Endothelial cell of umbilical vein (primary cell): ENCODE data around the gene LRP1. TPM values are rescaled to one million over a fixed set of nuclear protein-coding genes. Genes with fewer than 3 reads are reported as not detected.
A peak's percentile ranks its signal among the peaks of the same experiment; 100 is the strongest.

Source experiments
- BruUV-seq: library from RNA; stranded (reverse); fragments of 400-500 nt; replicated peaks from 2 replicates; lab custom pipeline; 2021; lab: Mats Ljungman, UMichigan
- CTCF ChIA-PET: fragments of 300-600, 350-600 bp; sonication (Branson Sonifier 250); formaldehyde crosslinking; loops from one replicate; lab custom pipeline; 2021; ENCODE audit warnings: antibody characterized with exemption, inconsistent platforms; lab: Charles Lee
- POLR2A ChIA-PET: fragments of 300-600, 350-600 bp; sonication (Branson Sonifier 250); formaldehyde crosslinking; loops from one replicate; lab custom pipeline; 2021; ENCODE audit warnings: antibody characterized with exemption, inconsistent platforms; lab: Charles Lee
- DNase-seq: peaks from one replicate; pipeline ENCODE4 v3.0.0-alpha.2; 2011; ENCODE audit warnings: low read depth, low spot score
- FAIRE-seq: peaks from 2 replicates; lab custom pipeline; 2011; peaks lifted over from hg19 to GRCh38; lab: Jason Lieb, UNC
- H2AFZ ChIP-seq: 2 replicates; pipeline ENCODE4 v1.6.0; 2012; ENCODE audit warnings: low read depth, low read length, control low read depth, inconsistent platforms
- H3K27ac ChIP-seq: 2 replicates; pipeline ENCODE4 v1.5.1; 2011; ENCODE audit warnings: low read depth, mild to moderate bottlenecking, control low read depth, low read length, moderate library complexity; ENCODE audit not compliant: insufficient read depth
- H3K27me3 ChIP-seq, 2 experiments: 2 replicates each; pipeline versions ENCODE4 v1.6.0 to v1.6.1; 2011; ENCODE audit warnings: low read length in 2 of 2, mixed read lengths in 1 of 2; ENCODE audit not compliant: control insufficient read depth in 2 of 2, insufficient read depth in 2 of 2
- H3K36me3 ChIP-seq, 2 experiments: 2 replicates in 1 of 2; 3 replicates in 1 of 2; pipeline ENCODE4 v1.5.1; 2011; ENCODE audit warnings: low read length in 2 of 2, mild to moderate bottlenecking in 1 of 2, moderate library complexity in 1 of 2; ENCODE audit not compliant: control insufficient read depth in 2 of 2, insufficient read depth in 2 of 2; ENCODE audit errors: extremely low read depth in 1 of 2
- H3K4me1 ChIP-seq: 3 replicates; pipeline ENCODE4 v1.5.1; 2011; ENCODE audit warnings: mild to moderate bottlenecking, low read length; ENCODE audit not compliant: control insufficient read depth, insufficient read depth; ENCODE audit errors: extremely low read depth
- H3K4me2 ChIP-seq: 2 replicates; pipeline ENCODE4 v1.6.1; 2011; ENCODE audit warnings: low read length, control low read depth, mixed read lengths; ENCODE audit not compliant: insufficient read depth
- H3K4me3 ChIP-seq, 3 experiments: fragments of 200-600 bp in 1 of 3; sonication (generic), shearing (Covaris generic) in 1 of 3; replicated peaks in 1 of 3; 2 replicates each; pipeline ENCODE4 v1.5.1; 2011 to 2016; ENCODE audit warnings: control low read depth in 3 of 3, low read length in 3 of 3, mild to moderate bottlenecking in 2 of 3, inconsistent platforms in 1 of 3, low read depth in 1 of 3, moderate library complexity in 1 of 3; ENCODE audit not compliant: insufficient read depth in 1 of 3
- H3K79me2 ChIP-seq: 2 replicates; pipeline ENCODE4 v1.6.0; 2012; ENCODE audit warnings: low read length, inconsistent platforms; ENCODE audit not compliant: control insufficient read depth, insufficient read depth
- H3K9ac ChIP-seq: replicated peaks from 2 replicates; pipeline ENCODE3; 2011; ENCODE audit warnings: low read length, control low read depth; ENCODE audit not compliant: insufficient read depth; ENCODE audit errors: extremely low read depth
- H3K9me1 ChIP-seq: replicated peaks from 3 replicates; pipeline ENCODE4 v1.6.0; 2011; ENCODE audit warnings: mild to moderate bottlenecking, low read length; ENCODE audit not compliant: control insufficient read depth, insufficient read depth; ENCODE audit errors: extremely low read depth
- H3K9me3 ChIP-seq: replicated peaks from 2 replicates; pipeline ENCODE4 v1.5.1; 2012; ENCODE audit warnings: low read length, inconsistent platforms; ENCODE audit not compliant: control insufficient read depth, insufficient read depth
- H4K20me1 ChIP-seq: replicated peaks from 2 replicates; pipeline ENCODE3; 2011; ENCODE audit warnings: mild to moderate bottlenecking, low read length; ENCODE audit not compliant: control insufficient read depth, insufficient read depth; ENCODE audit errors: extremely low read depth
- CTCF ChIP-seq, 2 donors: IDR thresholded peaks; 1 replicate in 1 of 2; 2 replicates in 1 of 2; pipeline ENCODE4 v1.5.1; 2011; ENCODE audit warnings: low read length in 2 of 2, mild to moderate bottlenecking in 2 of 2, moderate library complexity in 2 of 2, control low read depth in 1 of 2, inconsistent platforms in 1 of 2, low read depth in 1 of 2; ENCODE audit not compliant: insufficient read depth in 1 of 2; ENCODE audit errors: extremely low read depth in 1 of 2
- EZH2 ChIP-seq: IDR thresholded peaks from 2 replicates; pipeline ENCODE4 v1.6.1; 2012; ENCODE audit warnings: borderline replicate concordance, low read depth, mild to moderate bottlenecking, moderate library complexity, low read length, inconsistent platforms; ENCODE audit not compliant: severe bottlenecking
- GATA2 ChIP-seq: IDR thresholded peaks from 2 replicates; pipeline ENCODE4 v1.7.0; 2011; ENCODE audit warnings: low read depth, mild to moderate bottlenecking, moderate library complexity, mixed read lengths, low read length; ENCODE audit not compliant: insufficient read length, insufficient read depth
- JUN ChIP-seq: IDR thresholded peaks from 2 replicates; pipeline ENCODE4 v1.6.1; 2011; ENCODE audit warnings: borderline replicate concordance, low read depth; ENCODE audit not compliant: insufficient read length, insufficient read depth
- MAX ChIP-seq: IDR thresholded peaks from 2 replicates; pipeline ENCODE4 v1.6.1; 2011; ENCODE audit not compliant: insufficient read depth, insufficient read length
- MYC ChIP-seq: IDR thresholded peaks from one replicate; pipeline ENCODE4 v1.6.1; 2011; ENCODE audit warnings: mild to moderate bottlenecking, low read depth, low read length
- POLR2A ChIP-seq: IDR thresholded peaks from 2 replicates; pipeline ENCODE4 v1.6.1; 2012; ENCODE audit warnings: low read depth, mild to moderate bottlenecking, control low read depth, low read length
- dilution Hi-C: fragments of 300-500 bp; cut with MboI; formaldehyde crosslinking; loops from one replicate; pipeline ENCODE4 v1.15.0; 2019; ENCODE audit warnings: low sequenced_read_pairs; ENCODE audit not compliant: extremely low pct_ligation_motif_present
- intact Hi-C: fragments of 100-400 bp; cut with micrococcal nuclease; formaldehyde crosslinking; loops from one replicate; pipeline ENCODE4 v1.10.0; 2022
- polyA plus RNA-seq, 4 experiments: library from polyadenylated mRNA; depleted of rRNA in 3 of 4; stranded (reverse) in 3 of 4; unstranded in 1 of 4; fragments of >200 nt; gene quantifications; 2 replicates each; pipeline versions ENCODE4 v1.2.1 to v1.2.3, GENCODE V29; 2011 to 2012; ENCODE audit warnings: missing spikeins in 1 of 4
- total RNA-seq: library from RNA; stranded (reverse); gene quantifications from 2 replicates; pipeline ENCODE4 v1.2.3, GENCODE V29; 2021

Gene LRP1
- total and polyA plus RNA-seq, 2 donors (not counting 3 experiments of a cell fraction or from before 2014, with no cell fraction given) = 1.6 to 4.6 TPM

GRCh38 chr12:57128519-57129247, 400 bp downstream of the LRP1 start:
- Histone ChIP-seq H3K36me3 (no peaks in the 10 kb centered on the region), H3K79me2 (no peaks in the 10 kb centered on the region), H3K9ac (no peak overlapping the region), H3K27me3 (peaks cover 49 to 62% of the 10 kb centered on the region in 2 experiments), H3K4me3 (peak overlapping the region in 2 of 3 experiments; percentile 21 to 68), H3K4me1 (peaks cover 4% of the 10 kb centered on the region), H4K20me1 (no peaks in the 10 kb centered on the region), H2AFZ (peak overlapping the region; percentile 37), H3K4me2 (no peak overlapping the region), H3K9me3 (no peaks in the 10 kb centered on the region), H3K27ac (no peak overlapping the region), H3K9me1 (no peaks in the 10 kb centered on the region)
- TF ChIP-seq EZH2 = peak; percentile 31
- TF ChIP-seq JUN = no peak
- no TSS peak for BruUV-seq
- DNase-seq (no peak), FAIRE-seq (no peak)
- ChIA-PET CTCF (interaction anchor here (0.6 to 18.0 kb wide), 11 partner anchors 11 to 97 kb away, joined by 3 to 429 read pairs (median 6); partner anchors contain the start of genes NEMP1 and STAT6), POLR2A (interaction anchor here (0.6 to 1.2 kb wide), 3 partner anchors 36 to 403 kb away, joined by 3 to 5 read pairs (median 3); partner anchors contain the start of genes NAB2 and NACA)
- intact Hi-C loops (loop anchor here (2.0 to 5.0 kb wide), 2 partner anchors 20 to 114 kb away; no protein-coding TSS in a partner anchor), dilution Hi-C loops (no loop called here)

- Histone ChIP-seq H3K4me2 (no peak overlapping the region), H3K9me3 (no peaks in the 10 kb centered on the region), H4K20me1 (no peaks in the 10 kb centered on the region), H2AFZ (no peak overlapping the region), H3K27me3 (peaks cover 49 to 62% of the 10 kb centered on the region in 2 experiments), H3K36me3 (no peaks in the 10 kb centered on the region), H3K4me1 (peaks cover 4% of the 10 kb centered on the region), H3K27ac (no peak overlapping the region), H3K9ac (no peak overlapping the region), H3K79me2 (no peaks in the 10 kb centered on the region), H3K4me3 (no peak overlapping the region), H3K9me1 (no peaks in the 10 kb centered on the region)
- dilution Hi-C loops (no loop called here), intact Hi-C loops (loop anchor here (2.0 to 5.0 kb wide), 2 partner anchors 19 to 113 kb away; no protein-coding TSS in a partner anchor)
- CTCF ChIA-PET = interaction anchor here (3.2 to 18.0 kb wide), 2 partner anchors 18 to 41 kb away, joined by 29 to 429 read pairs; partner anchors contain the start of gene STAT6
- no peak for FAIRE-seq
- no TSS peak for BruUV-seq
- TF ChIP-seq MAX = no peak
- TF ChIP-seq POLR2A = no peak
- TF ChIP-seq GATA2 = no peak
- no peak for TF ChIP-seq MYC
- TF ChIP-seq CTCF (IDR thresholded peaks at IDR 0.05; ENCODE audit: extremely low read depth in 1 of 2, insufficient read depth in 1 of 2, low read depth in 1 of 2, low read length in 2 of 2) = no peak
- POLR2A ChIA-PET = no interaction called here
- DNase-seq = no peak
Measured at GRCh38 chr12:57129321-57129842, 1.1 kb downstream of the LRP1 start.
